Ovary (tissue), 3 donors: ENCODE results near the gene CDK19.

Experiments
- CTCF ChIP-seq, 3 donors: fragments of 450-650 bp in 2 of 3; fragments of 200-600 bp in 1 of 3; IDR thresholded peaks; one replicate each; pipeline versions ENCODE4 v1.5.1 to v1.8.0; 2016 to 2022; ENCODE audit warnings: antibody characterized with exemption in 3 of 3, mild to moderate bottlenecking in 1 of 3
- EP300 ChIP-seq: sonication (generic); formaldehyde crosslinking; IDR thresholded peaks from one replicate; pipeline ENCODE4 v1.6.1; 2017; ENCODE audit warnings: antibody characterized with exemption
- POLR2A ChIP-seq: fragments of 450-650 bp; IDR thresholded peaks from one replicate; pipeline ENCODE4 v1.6.1; 2017; ENCODE audit warnings: antibody characterized with exemption, mild to moderate bottlenecking, moderate library complexity
- donor health status: DM: no; HTN: no; CAD: no.

GRCh38 chr6:110760589-110760988 lies 54.7 kb downstream of the CDK19 start:
- no peak for TF ChIP-seq POLR2A
- no peak for TF ChIP-seq CTCF (IDR thresholded peaks at IDR 0.05)
- TF ChIP-seq EP300, result no peak
